AG04450 (cell line): ENCODE data around the gene SIAH2. TPM values are rescaled to one million over a fixed set of nuclear protein-coding genes. Genes with fewer than 3 reads are reported as not detected.

Source experiments
- CTCF ChIA-PET: fragments of 300-600, 350-600 bp; formaldehyde crosslinking; extraction: SDS; loops from one replicate; lab custom pipeline; 2022; ENCODE audit warnings: antibody characterized with exemption, inconsistent platforms; lab: Charles Lee
- POLR2A ChIA-PET: fragments of 350-600 bp; formaldehyde crosslinking; extraction: SDS; loops from one replicate; lab custom pipeline; 2021; ENCODE audit warnings: antibody characterized with exemption, inconsistent platforms; lab: Yijun Ruan, JAX
- DNase-seq: peaks from one replicate; pipeline ENCODE4 v3.0.0-alpha.2; 2011; ENCODE audit warnings: low read depth, low spot score
- H3K27ac ChIP-seq: one replicate; pipeline ENCODE4 v1.5.1; 2012; ENCODE audit warnings: low read depth, low read length, control low read depth
- H3K27me3 ChIP-seq: one replicate; pipeline ENCODE4 v1.6.0; 2012; ENCODE audit warnings: low read length; ENCODE audit not compliant: control insufficient read depth, insufficient read depth
- H3K4me3 ChIP-seq: 2 replicates; pipeline ENCODE4 v1.5.1; 2011; ENCODE audit warnings: mild to moderate bottlenecking, low read depth, low read length, control low read depth
- H3K9me3 ChIP-seq: 2 replicates; pipeline ENCODE4 v1.5.1; 2012; ENCODE audit warnings: low read length; ENCODE audit not compliant: control insufficient read depth, insufficient read depth
- polyA plus RNA-seq: library from polyadenylated mRNA; depleted of rRNA; stranded (reverse); fragments of >200 nt; gene quantifications from 2 replicates; pipeline ENCODE4 v1.2.3, GENCODE V29; 2011; rRNA removed
- TF ChIP-seq, protein P1 (sequence below): IDR thresholded peaks from 2 replicates; pipeline ENCODE4 v1.5.1; 2011; ENCODE audit warnings: low read depth, low read length, control low read depth, inconsistent platforms

SIAH2 gene
- polyA plus RNA-seq, 1 experiment, result 31.1 TPM

DNA sequence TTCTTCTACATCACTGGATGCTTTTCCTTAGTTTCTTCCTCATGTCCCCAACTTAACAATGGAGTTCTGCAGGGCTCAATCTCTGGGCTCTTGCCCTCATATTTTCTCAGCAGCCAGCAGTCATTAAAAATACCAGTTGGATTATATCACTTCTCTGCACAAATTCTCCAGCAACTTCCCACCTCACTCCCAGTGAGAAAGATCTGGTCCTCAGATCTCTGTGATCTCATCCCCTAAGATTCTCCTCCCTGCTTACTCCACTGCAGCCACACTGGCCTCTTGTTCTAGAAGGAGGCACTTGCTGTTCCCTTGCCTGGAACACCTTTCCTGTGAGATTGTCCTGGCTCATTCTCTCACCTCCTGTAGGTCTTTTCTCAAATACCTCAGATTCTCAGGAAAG, 65.3 kb downstream of the SIAH2 start:
- Histone ChIP-seq H3K4me3 (no peak overlapping the region), H3K27ac (no peak overlapping the region), H3K9me3 (no peaks in the 10 kb centered on the region), H3K27me3 (no peaks in the 10 kb centered on the region)
- ChIA-PET POLR2A (no interaction called here), CTCF (no interaction called here)
- no peak for DNase-seq
- TF ChIP-seq, protein P1, sequence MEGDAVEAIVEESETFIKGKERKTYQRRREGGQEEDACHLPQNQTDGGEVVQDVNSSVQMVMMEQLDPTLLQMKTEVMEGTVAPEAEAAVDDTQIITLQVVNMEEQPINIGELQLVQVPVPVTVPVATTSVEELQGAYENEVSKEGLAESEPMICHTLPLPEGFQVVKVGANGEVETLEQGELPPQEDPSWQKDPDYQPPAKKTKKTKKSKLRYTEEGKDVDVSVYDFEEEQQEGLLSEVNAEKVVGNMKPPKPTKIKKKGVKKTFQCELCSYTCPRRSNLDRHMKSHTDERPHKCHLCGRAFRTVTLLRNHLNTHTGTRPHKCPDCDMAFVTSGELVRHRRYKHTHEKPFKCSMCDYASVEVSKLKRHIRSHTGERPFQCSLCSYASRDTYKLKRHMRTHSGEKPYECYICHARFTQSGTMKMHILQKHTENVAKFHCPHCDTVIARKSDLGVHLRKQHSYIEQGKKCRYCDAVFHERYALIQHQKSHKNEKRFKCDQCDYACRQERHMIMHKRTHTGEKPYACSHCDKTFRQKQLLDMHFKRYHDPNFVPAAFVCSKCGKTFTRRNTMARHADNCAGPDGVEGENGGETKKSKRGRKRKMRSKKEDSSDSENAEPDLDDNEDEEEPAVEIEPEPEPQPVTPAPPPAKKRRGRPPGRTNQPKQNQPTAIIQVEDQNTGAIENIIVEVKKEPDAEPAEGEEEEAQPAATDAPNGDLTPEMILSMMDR, result no peak

DNA sequence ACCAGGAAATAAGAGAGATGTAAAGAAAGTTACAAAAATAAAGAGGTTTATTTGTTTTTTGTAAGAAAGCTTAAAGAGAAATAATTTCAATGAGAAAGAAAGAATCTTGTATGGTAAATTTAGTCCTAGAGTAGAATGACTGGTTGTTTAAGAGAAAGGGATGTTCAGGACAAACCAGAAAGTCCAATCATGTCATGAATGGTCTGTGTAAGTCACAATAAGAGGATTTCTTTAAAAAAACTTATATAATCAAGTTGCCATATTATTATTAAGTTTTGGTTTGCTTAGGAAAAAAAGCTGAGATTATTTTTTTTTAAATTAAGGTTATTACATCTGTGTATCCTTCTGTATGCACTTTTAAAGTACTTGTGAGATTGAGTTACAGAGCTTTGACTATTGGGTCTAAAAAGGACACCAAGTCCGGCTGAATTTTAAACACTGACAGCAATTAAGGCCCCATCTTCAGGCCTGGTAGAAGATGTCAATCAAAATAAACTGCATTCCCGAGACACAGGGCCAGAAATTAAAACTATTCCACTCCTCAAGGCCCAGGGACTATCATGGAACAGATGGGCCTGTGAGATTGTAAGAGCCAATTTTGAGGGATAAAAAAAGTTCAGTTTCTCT, 71.4 kb downstream of the SIAH2 start:
- no peaks in the 10 kb centered on the region; the same call in 1 of the 2 replicates for H3K9me3 ChIP-seq

More for the DNA sequence above, 71.4 kb downstream of the SIAH2 start:
- ChIA-PET POLR2A (no interaction called here), CTCF (no interaction called here)
- DNase-seq, result no peak
- H3K4me3 ChIP-seq, result no peak overlapping the region
- TF ChIP-seq, protein P1, result no peak
- H3K27ac ChIP-seq, result no peak overlapping the region
- no peaks in the 10 kb centered on the region for H3K27me3 ChIP-seq

Other genes starting within 250 kb of the SIAH2 start
- gene SERP1, start 216.7 kb downstream of the SIAH2 start, polyA plus RNA-seq, result 87.6 and 114 TPM in 2 replicates
- gene EIF2A, start 216.4 kb downstream of the SIAH2 start, polyA plus RNA-seq, result 78.5 and 113 TPM in 2 replicates
- gene SELENOT, start 159.8 kb downstream of the SIAH2 start, polyA plus RNA-seq, result 588 and 601 TPM in 2 replicates
- gene ERICH6, start 59.2 kb downstream of the SIAH2 start, polyA plus RNA-seq, result not detected in 2 replicates
- gene MINDY4B, start 142.3 kb upstream of the SIAH2 start, polyA plus RNA-seq, result not detected in 2 replicates
- gene CLRN1, start 209.6 kb upstream of the SIAH2 start, polyA plus RNA-seq, result not detected in 2 replicates